ENCODE measurements around the gene ZNF670. TPM values are rescaled to one million over a fixed set of nuclear protein-coding genes. Genes with fewer than 3 reads are reported as not detected.
A peak's percentile ranks its signal among the peaks of the same experiment; 100 is the strongest.

ZNF670 gene
- total RNA-seq, 1 experiment from 2014 or later, result 9.8 TPM

- peak; percentile 98 for DNase-seq (ENCODE audit: low spot score)
Observed at GRCh38 chr1:247103859-247104591, 25.4 kb upstream of the ZNF670 start, which contains the start of gene ZNF669. ZNF669 (minus strand) TSS chr1:247104356; CDS start chr1:247104199, 157 bp downstream.

GRCh38 chr1:247102381-247102780, 23.8 kb upstream of the ZNF670 start:
- DNase-seq (ENCODE audit: low spot score), result no peak

- DNase-seq (ENCODE audit: low spot score), result no peak
Observed at GRCh38 chr1:247100676-247101279, 22.2 kb upstream of the ZNF670 start.

GRCh38 chr1:247096958-247097357, 18.3 kb upstream of the ZNF670 start:
- DNase-seq (ENCODE audit: low spot score), result no peak

- no peak for DNase-seq (ENCODE audit: low spot score)
Observed at GRCh38 chr1:247096544-247096943, 17.9 kb upstream of the ZNF670 start.

- no peak for DNase-seq (ENCODE audit: low spot score)
Observed at GRCh38 chr1:247096112-247096511, 17.5 kb upstream of the ZNF670 start.

GRCh38 chr1:247090455-247090854, 11.8 kb upstream of the ZNF670 start:
- no peak for DNase-seq (ENCODE audit: low spot score)

- DNase-seq (ENCODE audit: low spot score), result no peak
Observed at GRCh38 chr1:247089616-247090375, 11.2 kb upstream of the ZNF670 start.

- no peak for DNase-seq (ENCODE audit: low spot score)
Observed at GRCh38 chr1:247088967-247089366, 10.4 kb upstream of the ZNF670 start.

GRCh38 chr1:247087256-247087655, 8.6 kb upstream of the ZNF670 start:
- no peak for DNase-seq (ENCODE audit: low spot score)

- no peak for DNase-seq (ENCODE audit: low spot score)
Observed at GRCh38 chr1:247085310-247085709, 6.7 kb upstream of the ZNF670 start.

GRCh38 chr1:247084771-247085170, 6.2 kb upstream of the ZNF670 start:
- no peak for DNase-seq (ENCODE audit: low spot score)

- DNase-seq (ENCODE audit: low spot score), result no peak
Observed at GRCh38 chr1:247079141-247079874, 697 bp upstream of the ZNF670 start.

GRCh38 chr1:247077876-247078257, 744 bp downstream of the ZNF670 start:
- no peak for DNase-seq (ENCODE audit: low spot score)

- no peak for DNase-seq (ENCODE audit: low spot score)
Observed at GRCh38 chr1:247077213-247077612, 1.4 kb downstream of the ZNF670 start.

GRCh38 chr1:247070645-247071044, 8.0 kb downstream of the ZNF670 start:
- no peak for DNase-seq (ENCODE audit: low spot score)

GRCh38 chr1:247064304-247064703, 14.3 kb downstream of the ZNF670 start:
- DNase-seq (ENCODE audit: low spot score), result no peak

GRCh38 chr1:247060771-247061170, 17.8 kb downstream of the ZNF670 start:
- no peak for DNase-seq (ENCODE audit: low spot score)

GRCh38 chr1:247056071-247056470, 22.5 kb downstream of the ZNF670 start:
- DNase-seq (ENCODE audit: low spot score), result no peak

- DNase-seq (ENCODE audit: low spot score), result peak; percentile 38
Observed at GRCh38 chr1:247054992-247055415, 23.6 kb downstream of the ZNF670 start.

GRCh38 chr1:247047702-247048101, 30.9 kb downstream of the ZNF670 start:
- no peak for DNase-seq (ENCODE audit: low spot score)

GRCh38 chr1:247047260-247047659, 31.4 kb downstream of the ZNF670 start:
- DNase-seq (ENCODE audit: low spot score), result no peak
